Activated CD8-positive, alpha-beta memory T cell treated with anti-CD3 and anti-CD28 coated beads, Interleukin-2, amount 50 U/mL, for 48 hours (primary cell): Measurements from ENCODE around the gene NAV2.

Experiments
- DNase-seq: peaks from one replicate; pipeline ENCODE4 v3.0.0-alpha.2; 2020

Gene NAV2

GRCh38 chr11:20049231-20049630 lies 336.6 kb downstream of the NAV2 start:
- no peak for DNase-seq

GRCh38 chr11:20050048-20050447 lies 337.4 kb downstream of the NAV2 start:
- no peak for DNase-seq

GRCh38 chr11:20050551-20051333 lies 338.1 kb downstream of the NAV2 start:
- no peak for DNase-seq

- DNase-seq, result no peak
These were observed 339.1 kb downstream of the NAV2 start for GRCh38 chr11:20051469-20052399.

GRCh38 chr11:20053572-20053971 lies 340.9 kb downstream of the NAV2 start:
- DNase-seq, result no peak

- no peak for DNase-seq
These were observed 341.9 kb downstream of the NAV2 start for GRCh38 chr11:20054584-20054983.

GRCh38 chr11:20055312-20055711 lies 342.7 kb downstream of the NAV2 start:
- no peak for DNase-seq

- no peak for DNase-seq
These were observed 343.7 kb downstream of the NAV2 start for GRCh38 chr11:20056109-20056949.

- no peak for DNase-seq
These were observed 344.6 kb downstream of the NAV2 start for GRCh38 chr11:20056950-20057943.

GRCh38 chr11:20058749-20059458 lies 346.3 kb downstream of the NAV2 start:
- DNase-seq, result no peak

GRCh38 chr11:20059587-20060021 lies 347.0 kb downstream of the NAV2 start:
- DNase-seq, result no peak

GRCh38 chr11:20060181-20060580 lies 347.5 kb downstream of the NAV2 start:
- no peak for DNase-seq

- DNase-seq, result no peak
These were observed 348.1 kb downstream of the NAV2 start for GRCh38 chr11:20060647-20061205.

- DNase-seq, result no peak
These were observed 349.1 kb downstream of the NAV2 start for GRCh38 chr11:20061776-20062175.

- DNase-seq, result no peak
These were observed 352.3 kb downstream of the NAV2 start for GRCh38 chr11:20064961-20065405.

- DNase-seq, result no peak
These were observed 352.8 kb downstream of the NAV2 start for GRCh38 chr11:20065406-20065805.

GRCh38 chr11:20066013-20066782 lies 353.6 kb downstream of the NAV2 start:
- DNase-seq, result no peak

GRCh38 chr11:20066783-20067156 lies 354.1 kb downstream of the NAV2 start:
- no peak for DNase-seq

- no peak for DNase-seq
These were observed 355.0 kb downstream of the NAV2 start for GRCh38 chr11:20067665-20068064.

GRCh38 chr11:20068691-20069090 lies 356.1 kb downstream of the NAV2 start:
- DNase-seq, result no peak
